COR-L47 (cell line): ENCODE data around the gene VCL.
"Not testable (repeated sequence)": the region's sequence is repeated elsewhere in the genome, so short reads cannot be mapped to it uniquely, and the experiment has no call there.

ENCODE experiments used
- DNase-seq: peaks from one replicate; lab custom pipeline; 2025; lab: John Stamatoyannopoulos, UW

The VCL gene

GRCh38 chr10:74039561-74040145, 41.7 kb downstream of the VCL start:
- no peak for DNase-seq

GRCh38 chr10:74040200-74041126, 42.5 kb downstream of the VCL start:
- no peak for DNase-seq

- DNase-seq = no peak
Observed at GRCh38 chr10:74044419-74044818, 46.5 kb downstream of the VCL start.

GRCh38 chr10:74047304-74047703, 49.4 kb downstream of the VCL start:
- DNase-seq = no peak

- no peak for DNase-seq
Observed at GRCh38 chr10:74047871-74048270, 50.0 kb downstream of the VCL start.

- DNase-seq = no peak
Observed at GRCh38 chr10:74048433-74048832, 50.5 kb downstream of the VCL start.

GRCh38 chr10:74049955-74050354, 52.0 kb downstream of the VCL start:
- DNase-seq = no peak

GRCh38 chr10:74050653-74051052, 52.7 kb downstream of the VCL start:
- no peak for DNase-seq

- DNase-seq = no peak
Observed at GRCh38 chr10:74051736-74052342, 53.9 kb downstream of the VCL start.

- no peak for DNase-seq
Observed at GRCh38 chr10:74052994-74053393, 55.1 kb downstream of the VCL start.

GRCh38 chr10:74055383-74056049, 57.6 kb downstream of the VCL start:
- DNase-seq = no peak

- no peak for DNase-seq
Observed at GRCh38 chr10:74056050-74056818, 58.3 kb downstream of the VCL start.

- DNase-seq = no peak
Observed at GRCh38 chr10:74058071-74058470, 60.2 kb downstream of the VCL start.

- DNase-seq = no peak
Observed at GRCh38 chr10:74058658-74059057, 60.7 kb downstream of the VCL start.

GRCh38 chr10:74061104-74061503, 63.2 kb downstream of the VCL start:
- no peak for DNase-seq

- DNase-seq = not testable (repeated sequence)
Observed at GRCh38 chr10:74061978-74062377, 64.1 kb downstream of the VCL start.

- no peak for DNase-seq
Observed at GRCh38 chr10:74063256-74063655, 65.3 kb downstream of the VCL start.

GRCh38 chr10:74067373-74068352, 69.7 kb downstream of the VCL start:
- no peak for DNase-seq

- no peak for DNase-seq
Observed at GRCh38 chr10:74071157-74071556, 73.2 kb downstream of the VCL start.

- no peak for DNase-seq
Observed at GRCh38 chr10:74072503-74072902, 74.6 kb downstream of the VCL start.

GRCh38 chr10:74075906-74076305, 78.0 kb downstream of the VCL start:
- DNase-seq = no peak
